ENCODE results near the gene MRPS15.

MRPS15 gene

GRCh38 chr1:36425791-36426190 lies 38.4 kb downstream of the MRPS15 start:
- TF ChIP-seq CTCF (conservative IDR thresholded peaks at IDR 0.05), result no peak
- TF ChIP-seq ZFX (IDR thresholded peaks at IDR 0.05), result no peak

DNA sequence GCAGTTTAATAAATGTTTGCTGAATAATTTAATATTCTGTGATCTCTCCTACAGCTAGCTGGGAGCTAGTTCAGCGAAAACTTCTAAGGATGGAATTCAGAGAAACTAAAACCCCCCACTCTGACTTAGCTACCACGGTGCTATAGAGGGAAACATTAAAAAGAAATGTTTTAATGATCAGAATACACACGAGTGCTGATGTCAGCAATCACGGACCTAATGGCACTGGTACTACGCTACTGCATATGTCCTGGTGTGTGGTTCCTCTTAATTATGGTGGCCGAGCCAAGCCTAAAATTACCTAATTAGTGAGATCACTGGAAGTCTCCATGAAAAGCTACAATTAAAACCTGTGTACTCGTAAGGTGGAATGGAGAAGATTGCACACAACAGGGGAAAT lies 42.5 kb downstream of the MRPS15 start:
- TF ChIP-seq CTCF (conservative IDR thresholded peaks at IDR 0.05), result no peak
- TF ChIP-seq ZFX (IDR thresholded peaks at IDR 0.05), result no peak
- no peak overlapping the region for H3K27ac ChIP-seq

More at GRCh38 chr1:36425791-36426190, 38.4 kb downstream of the MRPS15 start:
- no peak overlapping the region for H3K27ac ChIP-seq

DNA sequence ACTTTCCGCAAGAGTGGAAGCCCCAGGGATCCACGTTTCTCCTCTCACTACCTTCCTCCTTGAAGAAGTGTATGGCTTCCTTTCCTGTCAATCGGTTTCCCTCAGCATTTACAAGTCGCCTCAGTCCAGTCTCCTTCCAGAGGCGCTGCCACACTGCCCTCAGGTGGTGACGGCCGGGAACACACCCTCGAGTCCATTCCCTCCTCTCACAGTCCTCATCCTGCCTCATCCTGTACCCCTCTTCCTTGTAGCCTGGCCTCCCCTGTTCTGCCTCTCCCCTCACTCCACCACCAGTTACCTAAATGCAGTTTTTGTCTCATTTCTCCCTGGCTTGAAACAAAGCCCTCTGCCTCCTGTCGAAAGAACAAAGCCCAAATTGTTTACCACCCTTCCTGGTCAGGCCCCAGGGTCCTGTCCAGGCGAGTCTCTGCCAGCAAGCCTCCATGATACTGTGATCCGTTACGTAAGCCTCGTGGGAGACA lies 43.3 kb downstream of the MRPS15 start:
- TF ChIP-seq CTCF (conservative IDR thresholded peaks at IDR 0.05), result peak; percentile 98
- no peak for TF ChIP-seq ZFX (IDR thresholded peaks at IDR 0.05)
- H3K27ac ChIP-seq, result no peak overlapping the region

DNA sequence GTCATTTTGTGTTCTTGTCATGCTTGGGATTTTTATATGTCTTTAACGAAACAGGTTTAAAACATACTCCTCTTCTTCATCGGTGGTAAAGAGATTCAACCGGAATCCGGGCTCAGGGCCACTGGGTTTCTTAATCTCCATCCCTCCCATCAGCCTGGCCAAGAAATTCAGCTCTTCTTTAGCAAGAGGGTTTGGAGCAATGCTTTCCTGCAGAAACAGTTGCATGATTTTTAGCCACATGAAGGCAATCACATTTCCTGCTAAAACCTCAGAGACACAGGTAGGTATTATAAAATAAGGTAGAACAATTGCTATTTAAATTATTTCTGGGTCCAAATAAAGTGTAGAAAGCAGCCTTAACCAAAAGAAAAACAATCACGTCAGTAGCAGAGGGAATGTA lies 43.8 kb downstream of the MRPS15 start:
- no peak overlapping the region for H3K27ac ChIP-seq
- no peak for TF ChIP-seq ZFX (IDR thresholded peaks at IDR 0.05)
- TF ChIP-seq CTCF (conservative IDR thresholded peaks at IDR 0.05), result no peak

GRCh38 chr1:36419569-36419968 lies 44.6 kb downstream of the MRPS15 start:
- no peak for TF ChIP-seq CTCF (conservative IDR thresholded peaks at IDR 0.05)
- no peak for TF ChIP-seq ZFX (IDR thresholded peaks at IDR 0.05)
- H3K27ac ChIP-seq, result no peak overlapping the region

DNA sequence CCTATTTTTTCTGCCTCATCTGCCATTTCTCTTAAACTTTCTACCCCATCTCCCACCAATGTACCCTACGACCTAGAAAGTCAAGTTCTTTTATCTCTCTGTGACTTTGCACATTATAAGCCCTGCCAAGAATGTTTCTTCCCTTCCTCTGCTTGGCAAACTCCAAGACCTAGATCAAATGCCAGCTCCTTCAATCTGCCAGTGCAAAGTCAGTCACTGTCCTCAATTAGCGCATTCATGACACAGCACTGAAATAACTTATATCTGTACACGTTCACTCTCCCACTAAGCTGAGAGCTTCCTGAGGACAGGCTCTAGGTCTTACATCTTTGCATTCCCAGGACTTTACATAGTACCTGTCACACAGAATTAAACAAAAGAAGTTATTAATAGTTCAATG lies 45.0 kb downstream of the MRPS15 start:
- no peak overlapping the region for H3K27ac ChIP-seq
- TF ChIP-seq ZFX (IDR thresholded peaks at IDR 0.05), result no peak
- no peak for TF ChIP-seq CTCF (conservative IDR thresholded peaks at IDR 0.05)

DNA sequence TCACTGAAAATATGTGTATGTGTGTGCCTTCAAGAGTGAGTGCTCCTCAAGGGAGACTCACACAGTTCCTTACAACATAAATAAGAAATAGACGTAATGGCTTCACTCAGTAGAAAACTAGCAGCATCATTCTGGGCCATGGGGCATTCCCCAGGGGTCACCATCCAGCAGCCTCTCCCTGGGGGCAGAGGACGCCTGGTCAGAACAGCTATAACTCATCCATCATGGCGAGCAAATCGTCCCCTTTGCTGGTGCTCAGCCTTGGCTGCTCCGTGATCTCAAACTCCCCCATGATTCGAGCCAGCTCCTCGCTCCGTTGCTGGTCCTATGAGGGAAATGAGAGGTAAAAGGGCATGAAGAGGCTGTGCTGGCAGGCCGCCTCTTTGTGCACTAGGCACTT lies 46.3 kb downstream of the MRPS15 start:
- TF ChIP-seq ZFX (IDR thresholded peaks at IDR 0.05) (no peak), CTCF (conservative IDR thresholded peaks at IDR 0.05) (no peak)

More for the DNA sequence above, 46.3 kb downstream of the MRPS15 start:
- H3K27ac ChIP-seq, result no peak overlapping the region
